Measurements from ENCODE around the gene CFAP97D2.

The CFAP97D2 gene

DNA sequence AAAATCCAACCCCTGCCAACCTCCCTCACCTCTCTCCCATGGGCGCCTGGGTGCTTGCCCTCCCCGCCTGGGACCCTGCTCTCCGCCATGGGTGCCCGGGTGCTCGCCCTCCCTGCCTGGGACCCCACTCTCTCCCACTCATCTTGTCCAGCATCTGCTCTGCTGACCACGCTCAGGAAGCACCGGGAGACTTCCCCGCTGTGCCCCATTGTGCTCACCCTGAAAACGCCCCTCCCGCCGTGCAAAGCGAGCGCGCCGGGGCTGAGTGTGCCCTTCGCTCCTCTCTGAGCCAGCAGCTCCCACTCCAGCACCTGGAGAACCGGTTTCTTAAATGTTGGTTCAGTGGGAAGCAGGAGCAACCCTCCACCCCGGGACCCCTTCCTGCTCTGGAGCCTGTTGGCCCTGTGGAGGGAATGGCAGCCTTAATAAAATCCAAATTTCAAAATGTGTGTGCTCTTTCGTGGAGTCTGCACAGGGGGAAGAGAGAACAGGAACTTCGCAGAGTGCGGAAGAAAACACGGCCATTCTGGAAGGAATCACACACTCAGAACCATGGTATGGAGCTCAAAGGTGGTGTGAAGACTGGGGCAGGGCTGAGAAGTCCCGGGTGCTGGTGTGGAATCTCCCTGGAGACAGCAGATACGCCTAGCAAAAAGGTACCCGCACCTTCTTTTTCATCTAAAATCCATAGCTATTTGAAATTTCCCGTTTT lies 32.5 kb downstream of the CFAP97D2 start:
- H3K4me1 ChIP-seq = no peaks in the 10 kb centered on the region
- no peaks in the 10 kb centered on the region for H3K36me3 ChIP-seq
- H3K4me3 ChIP-seq = no peak overlapping the region
- TF ChIP-seq Cebpa-rat (IDR thresholded peaks at IDR 0.05) = no peak
- H3K27ac ChIP-seq = no peak overlapping the region
- no peaks in the 10 kb centered on the region for H4K20me1 ChIP-seq
- no peak overlapping the region for H3K9ac ChIP-seq
- H3K27me3 ChIP-seq = no peaks in the 10 kb centered on the region
- no peak overlapping the region for H3K4me2 ChIP-seq
- H3K9me3 ChIP-seq (replicated peaks in 1 of 11) = peaks cover 14 to 18% (median 15%) of the 10 kb centered on the region in 11 experiments

DNA sequence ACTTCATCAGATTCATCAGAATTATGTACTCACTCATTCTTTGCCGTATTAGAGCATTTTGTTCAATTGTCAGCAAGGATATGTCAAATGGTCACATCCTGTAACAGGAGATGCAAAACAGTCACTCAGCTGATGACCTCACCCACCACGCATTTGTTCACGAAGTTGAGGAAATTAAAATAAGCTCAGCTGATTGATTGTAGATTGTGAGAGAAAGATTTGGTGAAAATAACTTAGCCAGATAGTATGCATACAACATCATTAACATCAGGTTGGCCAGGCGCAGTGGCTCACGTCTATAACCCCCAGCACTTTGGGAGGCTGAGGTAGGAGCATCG lies 33.1 kb downstream of the CFAP97D2 start:
- Histone ChIP-seq H3K9ac (no peak overlapping the region), H3K27ac (no peak overlapping the region), H4K20me1 (no peaks in the 10 kb centered on the region), H3K36me3 (no peaks in the 10 kb centered on the region), H3K4me2 (no peak overlapping the region), H3K27me3 (no peaks in the 10 kb centered on the region), H3K4me1 (no peaks in the 10 kb centered on the region), H3K4me3 (no peak overlapping the region), H3K9me3 (replicated peaks in 1 of 11) (peaks cover 8 to 12% (median 10%) of the 10 kb centered on the region in 11 experiments)
- TF ChIP-seq Cebpa-rat (IDR thresholded peaks at IDR 0.05) = no peak

- H3K36me3 ChIP-seq = no peaks in the 10 kb centered on the region
- no peak overlapping the region for H3K4me2 ChIP-seq
- H3K27me3 ChIP-seq = no peaks in the 10 kb centered on the region
- H3K4me3 ChIP-seq = no peak overlapping the region
- no peaks in the 10 kb centered on the region for H3K9me3 ChIP-seq (replicated peaks in 1 of 11)
- H3K4me1 ChIP-seq = peaks cover 0 to under 1% (median under 1%) of the 10 kb centered on the region in 10 experiments; a peak in 7 of 20 replicates
- no peaks in the 10 kb centered on the region for H4K20me1 ChIP-seq
- no peak overlapping the region for H3K27ac ChIP-seq
- H3K9ac ChIP-seq = no peak overlapping the region
- no peak for TF ChIP-seq Cebpa-rat (IDR thresholded peaks at IDR 0.05)
Observed at GRCh38 chr13:114213980-114214379, 34.9 kb downstream of the CFAP97D2 start.

DNA sequence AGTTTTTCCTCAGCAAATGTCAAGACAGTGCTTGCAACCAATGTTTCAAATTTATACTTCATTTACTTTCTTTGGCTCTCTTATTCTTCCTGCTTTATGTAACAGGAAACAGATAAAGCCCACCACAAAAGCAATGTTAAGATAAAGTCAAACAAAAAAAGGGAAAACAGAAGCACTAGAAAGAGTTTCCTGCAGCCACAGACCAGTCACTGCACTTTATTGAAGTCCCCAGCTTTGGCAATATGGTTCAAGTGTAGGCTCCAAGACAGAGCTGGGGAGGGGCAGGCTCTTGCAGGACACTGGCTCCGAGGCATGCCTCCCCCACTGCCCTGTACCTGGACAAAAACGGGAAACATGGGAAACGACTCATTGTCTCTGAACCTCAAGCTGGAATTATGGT lies 40.3 kb downstream of the CFAP97D2 start:
- no peaks in the 10 kb centered on the region for H4K20me1 ChIP-seq
- no peak overlapping the region; a peak in 1 of 22 replicates for H3K9ac ChIP-seq
- peak overlapping the region; percentile 31 to 80 (median 51); a peak in 21 of 22 replicates for H3K4me2 ChIP-seq
- no peaks in the 10 kb centered on the region for H3K9me3 ChIP-seq (replicated peaks in 1 of 11)
- peak overlapping the region in 2 of 11 experiments; percentile 3 to 29; a peak in 1 of 22 replicates for H3K27ac ChIP-seq
- no peaks in the 10 kb centered on the region for H3K36me3 ChIP-seq
- no peak overlapping the region; a peak in 1 of 20 replicates for H3K4me3 ChIP-seq
- H3K27me3 ChIP-seq = no peaks in the 10 kb centered on the region
- peaks cover 23 to 54% (median 35%) of the 10 kb centered on the region in 10 experiments for H3K4me1 ChIP-seq
- TF ChIP-seq Cebpa-rat (IDR thresholded peaks at IDR 0.05) = no peak

DNA sequence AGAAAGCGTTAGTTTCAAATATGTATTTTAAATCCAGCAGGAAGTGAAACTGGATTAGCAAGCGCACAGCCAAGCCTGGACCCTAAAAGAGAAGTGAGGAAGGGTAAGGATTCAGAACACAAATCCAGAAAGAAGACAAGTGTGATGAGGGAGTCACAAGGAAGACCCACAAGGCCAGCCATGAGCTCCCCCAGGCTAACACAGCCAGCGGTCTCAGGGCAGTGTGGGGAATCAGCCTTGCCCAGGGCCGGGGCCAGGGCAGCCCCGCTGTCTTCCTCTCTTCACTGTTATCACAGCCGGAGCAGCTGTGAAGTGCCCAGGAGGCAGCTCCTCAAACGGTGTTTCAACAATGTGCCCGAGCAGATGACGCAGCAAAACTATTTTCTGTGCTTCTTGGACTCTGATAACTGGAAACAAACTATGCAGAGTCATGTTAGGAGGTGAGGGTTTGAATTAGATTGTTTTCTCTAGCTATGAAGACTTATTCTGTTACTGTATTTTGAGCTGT lies 43.5 kb downstream of the CFAP97D2 start:
- H3K36me3 ChIP-seq = no peaks in the 10 kb centered on the region
- H3K9me3 ChIP-seq (replicated peaks in 1 of 11) = no peaks in the 10 kb centered on the region
- no peak for TF ChIP-seq Cebpa-rat (IDR thresholded peaks at IDR 0.05)
- peak overlapping the region; percentile 29 to 82 (median 64); a peak in 19 of 22 replicates for H3K9ac ChIP-seq
- H3K4me1 ChIP-seq = peaks cover 40 to 78% (median 55%) of the 10 kb centered on the region in 10 experiments
- H3K27me3 ChIP-seq = no peaks in the 10 kb centered on the region
- H3K4me2 ChIP-seq = peak overlapping the region; percentile 48 to 86 (median 74)
- peak overlapping the region; percentile 4 to 91 (median 73); a peak in 20 of 22 replicates for H3K27ac ChIP-seq
- H3K4me3 ChIP-seq = peak overlapping the region in 3 of 10 experiments; percentile 5 to 44 (median 11); a peak in 4 of 20 replicates
- no peaks in the 10 kb centered on the region for H4K20me1 ChIP-seq

GRCh38 chr13:114224201-114224600 lies 45.1 kb downstream of the CFAP97D2 start:
- peaks cover 38 to 79% (median 53%) of the 10 kb centered on the region in 10 experiments for H3K4me1 ChIP-seq
- peak overlapping the region in 3 of 11 experiments; percentile 3 to 24 (median 22); a peak in 3 of 22 replicates for H3K27ac ChIP-seq
- H3K9me3 ChIP-seq (replicated peaks in 1 of 11) = no peaks in the 10 kb centered on the region
- TF ChIP-seq Cebpa-rat (IDR thresholded peaks at IDR 0.05) = no peak
- no peaks in the 10 kb centered on the region for H3K36me3 ChIP-seq
- H3K9ac ChIP-seq = 0 out of 22 replicates have a peak overlapping the region, but pooled peaks of 1 of the 11 experiments have one; percentile 7
- H4K20me1 ChIP-seq = no peaks in the 10 kb centered on the region
- no peaks in the 10 kb centered on the region for H3K27me3 ChIP-seq
- no peak overlapping the region for H3K4me3 ChIP-seq
- H3K4me2 ChIP-seq = peak overlapping the region in 3 of 11 experiments; percentile 8 to 25 (median 10); a peak in 5 of 22 replicates

GRCh38 chr13:114225610-114226009 lies 46.6 kb downstream of the CFAP97D2 start:
- Histone ChIP-seq H3K27ac (peak overlapping the region in 6 of 11 experiments; percentile 1 to 38 (median 12); a peak in 8 of 22 replicates), H3K9ac (peak overlapping the region in 5 of 11 experiments; percentile 4 to 35 (median 12); a peak in 5 of 22 replicates), H3K9me3 (replicated peaks in 1 of 11) (no peaks in the 10 kb centered on the region), H3K4me3 (no peak overlapping the region), H3K4me2 (peak overlapping the region; percentile 36 to 73 (median 51); a peak in 21 of 22 replicates), H4K20me1 (no peaks in the 10 kb centered on the region), H3K27me3 (no peaks in the 10 kb centered on the region), H3K36me3 (no peaks in the 10 kb centered on the region), H3K4me1 (peaks cover 31 to 76% (median 52%) of the 10 kb centered on the region in 10 experiments)
- TF ChIP-seq Cebpa-rat (IDR thresholded peaks at IDR 0.05) = no peak

- H3K9me3 ChIP-seq (replicated peaks in 1 of 11) = no peaks in the 10 kb centered on the region
- H3K9ac ChIP-seq = peak overlapping the region in 5 of 11 experiments; percentile 4 to 35 (median 12); a peak in 6 of 22 replicates
- H3K4me3 ChIP-seq = no peak overlapping the region
- H3K27ac ChIP-seq = peak overlapping the region in 6 of 11 experiments; percentile 1 to 38 (median 12); a peak in 9 of 22 replicates
- H3K36me3 ChIP-seq = no peaks in the 10 kb centered on the region
- no peaks in the 10 kb centered on the region for H4K20me1 ChIP-seq
- TF ChIP-seq Cebpa-rat (IDR thresholded peaks at IDR 0.05) = no peak
- H3K4me2 ChIP-seq = peak overlapping the region; percentile 36 to 73 (median 51)
- no peaks in the 10 kb centered on the region for H3K27me3 ChIP-seq
- H3K4me1 ChIP-seq = peaks cover 31 to 72% (median 51%) of the 10 kb centered on the region in 10 experiments
Observed at GRCh38 chr13:114226088-114226487, 47.0 kb downstream of the CFAP97D2 start.

GRCh38 chr13:114226699-114227323 lies 47.8 kb downstream of the CFAP97D2 start:
- Histone ChIP-seq H3K27me3 (no peaks in the 10 kb centered on the region), H3K4me3 (no peak overlapping the region), H4K20me1 (no peaks in the 10 kb centered on the region), H3K9me3 (replicated peaks in 1 of 11) (no peaks in the 10 kb centered on the region), H3K27ac (peak overlapping the region in 1 of 11 experiments; percentile 17; a peak in 1 of 22 replicates), H3K36me3 (no peaks in the 10 kb centered on the region), H3K4me2 (peak overlapping the region; percentile 36 to 73 (median 51)), H3K9ac (peak overlapping the region in 2 of 11 experiments; percentile 7 to 18; a peak in 3 of 22 replicates), H3K4me1 (peaks cover 29 to 64% (median 45%) of the 10 kb centered on the region in 10 experiments)
- no peak for TF ChIP-seq Cebpa-rat (IDR thresholded peaks at IDR 0.05)

Measured in BLaER1 treated with 17β-estradiol and CSF1 and Interleukin-3, amounts not matched to agents 10 nM and 100 nM (cell line).